ENCODE measurements around the gene CD180. TPM values are rescaled to one million over a fixed set of nuclear protein-coding genes. Genes with fewer than 3 reads are reported as not detected.

The CD180 gene
- total and polyA plus RNA-seq, 9 of the 15 experiments (the other 6 are each of a cell fraction or from before 2014, with no cell fraction given) = 0.01 to 0.07 TPM; not detected in 7

- ATAC-seq (peak; percentile 48; the same call in 1 of the 3 replicates), DNase-seq (ENCODE audit: extremely low read depth in 1 of 4, low spot score in 3 of 4) (peak in 1 of 4 experiments; percentile 3), FAIRE-seq (no peak)
- Histone ChIP-seq H3K36me3 (ENCODE audit: control insufficient read depth, insufficient read depth, low read length) (no peaks in the 10 kb centered on the region), H3K4me1 (replicated peaks in 1 of 2; ENCODE audit: control insufficient read depth in 2 of 2, insufficient read depth in 2 of 2, low read length in 2 of 2) (no peaks in the 10 kb centered on the region), H3K9me3 (replicated peaks; ENCODE audit: control insufficient read depth, insufficient read depth, low read depth, low read length) (no peaks in the 10 kb centered on the region), H3K4me3 (no peak overlapping the region), H4K20me1 (replicated peaks; ENCODE audit: control insufficient read depth, insufficient read depth, low read length) (no peaks in the 10 kb centered on the region), H3K9me1 (ENCODE audit: control insufficient read depth, insufficient read depth, low read length) (no peaks in the 10 kb centered on the region), H3K27me3 (ENCODE audit: control insufficient read depth in 2 of 2, insufficient read depth in 2 of 2, low read length in 2 of 2) (peaks cover 0 to 19% of the 10 kb centered on the region in 2 experiments; a peak in 2 of 5 replicates), H3K27ac (ENCODE audit: extremely low read depth, low read depth, low read length) (no peak overlapping the region), H3K79me2 (ENCODE audit: control insufficient read depth, insufficient read depth, low read length) (no peaks in the 10 kb centered on the region), H2AFZ (ENCODE audit: low read depth, low read length) (0 out of 2 replicates have a peak overlapping the region, but pooled peaks have one; percentile 34), H3K9ac (ENCODE audit: insufficient read depth in 1 of 2, low read depth in 2 of 2, low read length in 2 of 2) (no peak overlapping the region), H3K4me2 (ENCODE audit: insufficient read depth, low read length) (no peak overlapping the region)
- ChIA-PET CTCF (ENCODE audit: low intra/inter-chr PET ratio) (no interaction called here), POLR2A (no interaction called here)
- intact Hi-C loops (cut with micrococcal nuclease) (no loop called here), in situ Hi-C loops (cut with MboI) (no loop called here)
- BruUV-seq (replicated peaks) = no TSS peak
- WGBS (ENCODE audit: insufficient coverage, low coverage, missing lambda C conversion rate) = under 1% methylated on average over 10 of the region's 10 CpGs
- TF ChIP-seq REST (IDR thresholded peaks at IDR 0.05; ENCODE audit: borderline replicate concordance) = no peak; the same call in 1 of the 2 replicates
- TF ChIP-seq REST (CRISPR knock-in tag; IDR thresholded peaks at IDR 0.05; ENCODE audit: low read depth) = no peak
- peak; percentile 21; the same call in 1 of the 2 replicates for TF ChIP-seq CBFA2T3 (IDR thresholded peaks at IDR 0.05)
- peak; percentile 57 for TF ChIP-seq NFE2 (IDR thresholded peaks at IDR 0.05; ENCODE audit: low read depth)
- peak in 1 of 3 experiments; percentile 35; a peak in 1 of 6 replicates for TF ChIP-seq ZBTB11 (CRISPR knock-in tag; IDR thresholded peaks at IDR 0.05)
- TF ChIP-seq C11orf30 (IDR thresholded peaks at IDR 0.05; ENCODE audit: low read depth) = peak; percentile 44; the same call in 1 of the 2 replicates
- no peak for TF ChIP-seq BRF1 (IDR thresholded peaks at IDR 0.05; ENCODE audit: borderline replicate concordance, extremely low read depth, insufficient read length)
- peak; percentile 72 for TF ChIP-seq MAFG (tag; conservative IDR thresholded peaks at IDR 0.05)
These were observed 38.1 kb upstream of the CD180 start for GRCh38 chr5:67234671-67235176.

Data from K562 (cell line).